ENCODE data around the gene NLRP5. TPM values are rescaled to one million over a fixed set of nuclear protein-coding genes. Genes with fewer than 3 reads are reported as not detected.

The NLRP5 gene
- total RNA-seq: not detected in 2 replicates

GRCh38 chr19:55986487-55986886 lies at the start of gene NLRP5:
Gene NLRP5 (plus strand): TSS chr19:55986775.

GRCh38 chr19:55947532-55947931 lies 39.0 kb upstream of the NLRP5 start, which contains the start of gene NLRP8:
Gene NLRP8 (plus strand): TSS chr19:55947832.

Other genes with a start within 250 kb of the NLRP5 start
- gene NLRP9, start 248.4 kb upstream of the NLRP5 start, total RNA-seq: not detected in 2 replicates
- 0.16 and 2.3 TPM in 2 replicates for gene RFPL4A, start 227.7 kb upstream of the NLRP5 start, total RNA-seq
- 0.31 TPM in 1 of 2 replicates, not detected in the other for gene RFPL4AL1, start 217.7 kb upstream of the NLRP5 start, total RNA-seq
- 0.06 TPM in 1 of 2 replicates, not detected in the other for gene NLRP11, start 154.8 kb upstream of the NLRP5 start, total RNA-seq
- gene NLRP4, start 150.2 kb upstream of the NLRP5 start, total RNA-seq: not detected in 2 replicates
- not detected in 2 replicates for gene NLRP13, start 54.4 kb upstream of the NLRP5 start, total RNA-seq
- not detected in 2 replicates for gene NLRP8, start 38.9 kb upstream of the NLRP5 start, total RNA-seq
- 27.1 and 32.4 TPM in 2 replicates for gene ZNF787, start 134.5 kb downstream of the NLRP5 start, total RNA-seq
- 10.7 and 20.8 TPM in 2 replicates for gene ZNF444, start 154.5 kb downstream of the NLRP5 start, total RNA-seq
- not detected in 2 replicates for gene GALP, start 189.2 kb downstream of the NLRP5 start, total RNA-seq
- not detected in 2 replicates for gene ZSCAN5B, start 211.0 kb downstream of the NLRP5 start, total RNA-seq
- gene ZSCAN5C, start 215.5 kb downstream of the NLRP5 start, total RNA-seq: not detected in 2 replicates